ENCODE data around the gene AKAP7. TPM values are rescaled to one million over a fixed set of nuclear protein-coding genes. Genes with fewer than 3 reads are reported as not detected.

AKAP7 gene
- total and polyA plus RNA-seq, 2 donors (not counting 1 experiment from before 2014, with no cell fraction given), result 6.3 to 10.8 TPM

DNA sequence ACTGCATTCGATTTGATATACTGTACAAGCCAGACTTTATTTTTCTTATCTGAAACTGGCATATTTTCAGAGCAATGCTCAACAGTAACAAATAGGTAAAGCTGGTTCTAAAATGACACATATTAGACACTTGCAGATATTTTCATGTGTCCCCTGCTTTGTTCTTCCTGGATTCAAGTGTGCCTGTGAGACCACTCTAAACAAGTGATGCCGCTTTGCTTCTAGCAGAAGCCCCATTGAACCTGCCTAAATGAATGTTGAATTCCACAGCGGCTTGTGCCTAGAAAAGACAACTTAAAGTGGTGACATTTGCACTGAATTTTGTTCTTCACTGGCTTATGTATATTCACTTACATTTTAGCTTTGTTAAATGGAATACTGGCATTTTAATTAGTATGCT, 115.7 kb downstream of the AKAP7 start:
- Histone ChIP-seq H3K9me3 (ENCODE audit: control extremely low read depth in 1 of 3, control insufficient read depth in 2 of 3, insufficient read depth in 1 of 3, low read length in 2 of 3) (no peaks in the 10 kb centered on the region), H3K4me2 (replicated peaks; ENCODE audit: low read depth, low read length, poor library complexity, severe bottlenecking) (peak overlapping the region; percentile 73), H3K4me1 (ENCODE audit: control insufficient read depth in 2 of 2, insufficient read depth in 2 of 2, low read length in 2 of 2) (peaks cover 9 to 17% of the 10 kb centered on the region in 2 donors), H4K20me1 (ENCODE audit: control insufficient read depth, insufficient read depth, low read length, poor library complexity, severe bottlenecking) (no peaks in the 10 kb centered on the region), H3K79me2 (ENCODE audit: control insufficient read depth, insufficient read depth, low read length) (no peaks in the 10 kb centered on the region), H3K9ac (ENCODE audit: low read length) (peak overlapping the region; percentile 56), H2AFZ (ENCODE audit: insufficient read depth, low read depth, low read length, poor library complexity, severe bottlenecking) (no peak overlapping the region), H3K36me3 (replicated peaks in 1 of 2; ENCODE audit: control extremely low read depth in 1 of 2, control insufficient read depth in 1 of 2, extremely low read depth in 1 of 2, insufficient read depth in 2 of 2, low read length in 1 of 2) (no peaks in the 10 kb centered on the region), H3K27me3 (replicated peaks in 1 of 4; ENCODE audit: control extremely low read depth in 1 of 4, control insufficient read depth in 3 of 4, insufficient read depth in 4 of 4, low read length in 3 of 4) (no peaks in the 10 kb centered on the region), H3K4me3 (ENCODE audit: control extremely low read depth in 1 of 5, extremely low read depth in 1 of 5, insufficient read depth in 1 of 5, low read depth in 2 of 5, low read length in 4 of 5) (peak overlapping the region in 1 of 5 experiments; percentile 54), H3K27ac (ENCODE audit: low read length in 2 of 2) (no peak overlapping the region)
- POLR2A ChIA-PET, result no interaction called here
- CTCF ChIA-PET, result interaction anchor here (1.5 kb wide), 1 partner anchor 14 kb away, joined by 5 read pairs; no protein-coding TSS in a partner anchor
- WGBS (ENCODE audit: insufficient coverage), result no CpG with 5 or more reads among the region's 3 CpGs
- no peak for ATAC-seq (ENCODE audit: low read depth)
- H3K4me3 Mint-ChIP-seq, result peak overlapping the region; percentile 67
- H3K4me1 Mint-ChIP-seq, result peaks cover 15% of the 10 kb centered on the region
- TF ChIP-seq, protein P1, sequence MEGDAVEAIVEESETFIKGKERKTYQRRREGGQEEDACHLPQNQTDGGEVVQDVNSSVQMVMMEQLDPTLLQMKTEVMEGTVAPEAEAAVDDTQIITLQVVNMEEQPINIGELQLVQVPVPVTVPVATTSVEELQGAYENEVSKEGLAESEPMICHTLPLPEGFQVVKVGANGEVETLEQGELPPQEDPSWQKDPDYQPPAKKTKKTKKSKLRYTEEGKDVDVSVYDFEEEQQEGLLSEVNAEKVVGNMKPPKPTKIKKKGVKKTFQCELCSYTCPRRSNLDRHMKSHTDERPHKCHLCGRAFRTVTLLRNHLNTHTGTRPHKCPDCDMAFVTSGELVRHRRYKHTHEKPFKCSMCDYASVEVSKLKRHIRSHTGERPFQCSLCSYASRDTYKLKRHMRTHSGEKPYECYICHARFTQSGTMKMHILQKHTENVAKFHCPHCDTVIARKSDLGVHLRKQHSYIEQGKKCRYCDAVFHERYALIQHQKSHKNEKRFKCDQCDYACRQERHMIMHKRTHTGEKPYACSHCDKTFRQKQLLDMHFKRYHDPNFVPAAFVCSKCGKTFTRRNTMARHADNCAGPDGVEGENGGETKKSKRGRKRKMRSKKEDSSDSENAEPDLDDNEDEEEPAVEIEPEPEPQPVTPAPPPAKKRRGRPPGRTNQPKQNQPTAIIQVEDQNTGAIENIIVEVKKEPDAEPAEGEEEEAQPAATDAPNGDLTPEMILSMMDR (IDR thresholded peaks at IDR 0.05), result no peak
- TF ChIP-seq EZH2 (IDR thresholded peaks at IDR 0.05; ENCODE audit: borderline replicate concordance, insufficient read depth, low read depth, low read length, poor library complexity, severe bottlenecking), result no peak
- H3K27me3 Mint-ChIP-seq, result no peaks in the 10 kb centered on the region
- no peak for DNase-seq
- H3K9me3 Mint-ChIP-seq (ENCODE audit: insufficient read depth), result no peaks in the 10 kb centered on the region
- H3K27ac Mint-ChIP-seq, result no peak overlapping the region
- intact Hi-C loops (cut with micrococcal nuclease), result no loop called here

DNA sequence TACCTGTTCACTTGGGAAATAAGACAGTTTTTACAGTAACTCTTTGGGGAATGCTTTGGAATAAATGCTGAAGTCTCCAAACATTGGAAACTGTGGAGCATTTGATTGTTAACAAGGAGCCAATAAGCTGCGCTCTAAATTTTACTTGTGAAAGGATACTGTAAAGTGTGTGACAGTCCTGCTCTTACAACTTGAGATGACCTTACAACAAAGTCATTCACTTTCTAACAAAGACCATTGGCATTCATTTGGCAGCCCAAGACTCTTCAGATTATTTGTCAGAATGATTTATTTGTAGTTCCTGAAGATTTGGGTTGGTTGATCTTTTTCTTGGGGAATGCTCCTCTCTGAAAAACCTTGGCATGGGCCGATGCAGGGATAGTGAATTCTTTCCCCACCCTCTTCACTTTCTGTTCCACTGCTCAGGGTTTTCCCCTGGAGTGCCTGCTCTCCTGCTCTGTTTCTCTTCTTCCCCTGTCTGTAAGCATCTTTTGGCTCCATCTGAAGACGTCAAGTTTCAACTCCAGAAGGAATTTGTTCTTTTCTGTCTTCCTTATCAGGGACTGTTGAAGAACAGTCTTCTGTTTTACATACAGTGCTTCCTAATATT, 116.4 kb downstream of the AKAP7 start:
- Mint-ChIP-seq H3K27me3 (no peaks in the 10 kb centered on the region), H3K9me3 (ENCODE audit: insufficient read depth) (no peaks in the 10 kb centered on the region), H3K4me1 (peaks cover 15% of the 10 kb centered on the region), H3K4me3 (no peak overlapping the region), H3K27ac (no peak overlapping the region)
- DNase-seq (no peak), ATAC-seq (ENCODE audit: low read depth) (no peak)
- Histone ChIP-seq H3K4me1 (ENCODE audit: control insufficient read depth in 2 of 2, insufficient read depth in 2 of 2, low read length in 2 of 2) (peaks cover 9 to 17% of the 10 kb centered on the region in 2 donors), H3K9ac (ENCODE audit: low read length) (no peak overlapping the region), H3K4me3 (ENCODE audit: control extremely low read depth in 1 of 5, extremely low read depth in 1 of 5, insufficient read depth in 1 of 5, low read depth in 2 of 5, low read length in 4 of 5) (no peak overlapping the region), H4K20me1 (ENCODE audit: control insufficient read depth, insufficient read depth, low read length, poor library complexity, severe bottlenecking) (no peaks in the 10 kb centered on the region), H3K9me3 (ENCODE audit: control extremely low read depth in 1 of 3, control insufficient read depth in 2 of 3, insufficient read depth in 1 of 3, low read length in 2 of 3) (no peaks in the 10 kb centered on the region), H3K27ac (ENCODE audit: low read length in 2 of 2) (no peak overlapping the region), H3K79me2 (ENCODE audit: control insufficient read depth, insufficient read depth, low read length) (no peaks in the 10 kb centered on the region), H3K27me3 (replicated peaks in 1 of 4; ENCODE audit: control extremely low read depth in 1 of 4, control insufficient read depth in 3 of 4, insufficient read depth in 4 of 4, low read length in 3 of 4) (no peaks in the 10 kb centered on the region), H3K4me2 (replicated peaks; ENCODE audit: low read depth, low read length, poor library complexity, severe bottlenecking) (no peak overlapping the region), H2AFZ (ENCODE audit: insufficient read depth, low read depth, low read length, poor library complexity, severe bottlenecking) (no peak overlapping the region), H3K36me3 (replicated peaks in 1 of 2; ENCODE audit: control extremely low read depth in 1 of 2, control insufficient read depth in 1 of 2, extremely low read depth in 1 of 2, insufficient read depth in 2 of 2, low read length in 1 of 2) (no peaks in the 10 kb centered on the region)
- intact Hi-C loops (cut with micrococcal nuclease), result no loop called here
- POLR2A ChIA-PET, result no interaction called here
- no peak for TF ChIP-seq EZH2 (IDR thresholded peaks at IDR 0.05; ENCODE audit: borderline replicate concordance, insufficient read depth, low read depth, low read length, poor library complexity, severe bottlenecking)
- TF ChIP-seq, protein P1 (IDR thresholded peaks at IDR 0.05), result no peak
- CTCF ChIA-PET, result interaction anchor here (1.5 kb wide), 1 partner anchor 13 kb away, joined by 5 read pairs; no protein-coding TSS in a partner anchor
- WGBS (ENCODE audit: insufficient coverage), result 82% methylated on average over 1 of the region's 3 CpGs

Measured in B cell (primary cell).